B cell (primary cell): ENCODE results near the gene SPINDOC. TPM values are rescaled to one million over a fixed set of nuclear protein-coding genes. Genes with fewer than 3 reads are reported as not detected.
A peak's percentile ranks its signal among the peaks of the same experiment; 100 is the strongest.
"Not testable (repeated sequence)": the region's sequence is repeated elsewhere in the genome, so short reads cannot be mapped to it uniquely, and the experiment has no call there.

Experiments used
- ATAC-seq: fragments of 200-7000 bp; cut with Tn5 transposase; one replicate; pipeline ENCODE4 v1.10.0; 2021; ENCODE audit warnings: low read depth, mild to moderate bottlenecking, moderate number of reproducible peaks, moderate library complexity
- CTCF ChIA-PET: fragments of 350-600 bp; sonication (Branson Sonifier 250); formaldehyde crosslinking; loops from one replicate; lab custom pipeline; 2021; ENCODE audit warnings: antibody characterized with exemption, inconsistent platforms; lab: Charles Lee
- POLR2A ChIA-PET: fragments of 350-600 bp; sonication (Branson Sonifier 250); formaldehyde crosslinking; loops from one replicate; lab custom pipeline; 2021; ENCODE audit warnings: antibody characterized with exemption; lab: Charles Lee
- DNase-seq: peaks from one replicate; pipeline ENCODE4 v3.0.0; 2013
- H2AFZ ChIP-seq: 2 replicates; pipeline ENCODE4 v1.6.1; 2012; ENCODE audit warnings: mild to moderate bottlenecking, low read depth, low read length; ENCODE audit not compliant: insufficient read depth, poor library complexity, severe bottlenecking
- H3K27ac ChIP-seq, 2 donors: 1 replicate in 1 of 2; 2 replicates in 1 of 2; pipeline ENCODE4 v1.5.1; 2012 to 2013; ENCODE audit warnings: low read length in 2 of 2, mild to moderate bottlenecking in 2 of 2, moderate library complexity in 1 of 2
- H3K27me3 ChIP-seq, 4 experiments: fragments of 200-600 bp in 1 of 4; sonication (generic) in 1 of 4; replicated peaks in 1 of 4; 1 replicate in 2 of 4; 2 replicates in 2 of 4; pipeline versions ENCODE4 v1.6.1 to v1.7.0; 2013 to 2016; ENCODE audit warnings: low read length in 3 of 4, mild to moderate bottlenecking in 2 of 4, mixed read lengths in 1 of 4, moderate library complexity in 1 of 4; ENCODE audit not compliant: insufficient read depth in 4 of 4, control insufficient read depth in 3 of 4; ENCODE audit errors: control extremely low read depth in 1 of 4
- H3K36me3 ChIP-seq, 2 experiments: replicated peaks in 1 of 2; 1 replicate in 1 of 2; 2 replicates in 1 of 2; pipeline versions ENCODE4 v1.6.1 to v1.7.1; 2013; ENCODE audit warnings: low read length in 1 of 2; ENCODE audit not compliant: insufficient read depth in 2 of 2, control insufficient read depth in 1 of 2; ENCODE audit errors: control extremely low read depth in 1 of 2, extremely low read depth in 1 of 2
- H3K4me1 ChIP-seq, 2 donors: fragments of 200-600 bp in 1 of 2; sonication (generic) in 1 of 2; 1 replicate in 1 of 2; 2 replicates in 1 of 2; pipeline versions ENCODE4 v1.5.1 to v1.6.1; 2013 to 2017; ENCODE audit warnings: low read length in 2 of 2; ENCODE audit not compliant: control insufficient read depth in 2 of 2, insufficient read depth in 2 of 2
- H3K4me2 ChIP-seq: replicated peaks from 2 replicates; pipeline ENCODE3; 2012; ENCODE audit warnings: mild to moderate bottlenecking, low read depth, low read length; ENCODE audit not compliant: poor library complexity, severe bottlenecking
- H3K4me3 ChIP-seq, 5 experiments: fragments of 200-600 bp in 1 of 5; sonication (generic) in 1 of 5; 1 replicate in 3 of 5; 2 replicates in 2 of 5; pipeline versions ENCODE4 v1.5.1 to v1.7.0; 2011 to 2016; ENCODE audit warnings: low read length in 4 of 5, mild to moderate bottlenecking in 4 of 5, low read depth in 2 of 5, control low read depth in 1 of 5, moderate library complexity in 1 of 5; ENCODE audit not compliant: insufficient read depth in 1 of 5; ENCODE audit errors: control extremely low read depth in 1 of 5, extremely low read depth in 1 of 5
- H3K79me2 ChIP-seq: fragments of 200-600 bp; sonication (generic); one replicate; pipeline ENCODE4 v1.6.0; 2016; ENCODE audit warnings: low read length; ENCODE audit not compliant: control insufficient read depth, insufficient read depth
- H3K9ac ChIP-seq: fragments of 200-600 bp; sonication (generic); 2 replicates; pipeline ENCODE4 v1.6.1; 2017; ENCODE audit warnings: mild to moderate bottlenecking, low read length, moderate library complexity
- H3K9me3 ChIP-seq, 3 donors: one replicate each; pipeline versions ENCODE4 v1.6.1 to v1.7.1; 2013; ENCODE audit warnings: low read length in 2 of 3; ENCODE audit not compliant: control insufficient read depth in 2 of 3, insufficient read depth in 1 of 3; ENCODE audit errors: control extremely low read depth in 1 of 3
- H4K20me1 ChIP-seq: 2 replicates; pipeline ENCODE4 v1.6.0; 2012; ENCODE audit warnings: mild to moderate bottlenecking, low read length; ENCODE audit not compliant: insufficient read depth, control insufficient read depth, poor library complexity, severe bottlenecking
- H3K27ac Mint-ChIP-seq: one replicate; pipeline ENCODE4 v1.8.0; 2021; ENCODE audit warnings: mixed read lengths
- H3K27me3 Mint-ChIP-seq: one replicate; pipeline ENCODE4 v1.8.0; 2021; ENCODE audit warnings: mixed read lengths
- H3K4me1 Mint-ChIP-seq: one replicate; pipeline ENCODE4 v1.8.0; 2021; ENCODE audit warnings: mixed read lengths
- H3K4me3 Mint-ChIP-seq: one replicate; pipeline ENCODE4 v1.8.0; 2021; ENCODE audit warnings: mixed read lengths
- H3K9me3 Mint-ChIP-seq: one replicate; pipeline ENCODE4 v1.8.0; 2022; ENCODE audit warnings: mixed read lengths; ENCODE audit not compliant: insufficient read depth
- CTCF ChIP-seq: fragments of 200-600 bp; IDR thresholded peaks from one replicate; pipeline ENCODE4 v1.8.0; 2022; ENCODE audit warnings: antibody characterized with exemption, mild to moderate bottlenecking
- EZH2 ChIP-seq: IDR thresholded peaks from 2 replicates; pipeline ENCODE4 v1.6.1; 2012; ENCODE audit warnings: borderline replicate concordance, low read depth, mild to moderate bottlenecking, moderate library complexity, low read length; ENCODE audit not compliant: insufficient read depth, poor library complexity, severe bottlenecking
- WGBS: methylation state at CpG from one replicate; pipeline ENCODE4 v1.1.5; 2013; ENCODE audit warnings: missing lambda C conversion rate; ENCODE audit not compliant: insufficient coverage; 5-methylcytosine and 5-hydroxymethylcytosine counted together
- intact Hi-C: fragments of 100-400 bp; cut with micrococcal nuclease; formaldehyde crosslinking; loops from one replicate; pipeline ENCODE4 v1.10.0; 2022
- polyA plus RNA-seq: library from polyadenylated mRNA; depleted of rRNA; stranded (reverse); fragments of >200 nt; gene quantifications from 2 replicates; pipeline ENCODE4 v1.2.3, GENCODE V29; 2012
- total RNA-seq, 2 donors: library from RNA; stranded (reverse); fragments of 120-200 nt in 1 of 2; gene quantifications; 1 replicate in 1 of 2; 2 replicates in 1 of 2; pipeline versions ENCODE4 v1.2.3 to v1.2.4, GENCODE V29; 2013 to 2022

The SPINDOC gene
- total and polyA plus RNA-seq, 2 donors (not counting 1 experiment from before 2014, with no cell fraction given), result 10.5 to 23.9 TPM

- Histone ChIP-seq H3K27ac (no peak overlapping the region), H3K4me1 (peaks cover 0 to 7% of the 10 kb centered on the region in 2 donors), H3K9ac (no peak overlapping the region), H3K79me2 (peaks cover 95% of the 10 kb centered on the region), H3K9me3 (no peaks in the 10 kb centered on the region), H3K4me3 (no peak overlapping the region), H3K36me3 (peaks cover 0 to 24% of the 10 kb centered on the region in 2 experiments), H2AFZ (no peak overlapping the region), H3K4me2 (no peak overlapping the region), H4K20me1 (peaks cover 53% of the 10 kb centered on the region), H3K27me3 (no peaks in the 10 kb centered on the region)
- H3K27ac Mint-ChIP-seq, result no peak overlapping the region
- H3K27me3 Mint-ChIP-seq, result no peaks in the 10 kb centered on the region
- H3K4me3 Mint-ChIP-seq, result no peak overlapping the region
- WGBS, result 82% methylated on average over 6 of the region's 11 CpGs
- intact Hi-C loops, result no loop called here
- H3K9me3 Mint-ChIP-seq, result no peaks in the 10 kb centered on the region
- ATAC-seq (no peak), DNase-seq (no peak)
- H3K4me1 Mint-ChIP-seq, result peaks cover 20% of the 10 kb centered on the region
- TF ChIP-seq EZH2, result no peak
- CTCF ChIA-PET, result no interaction called here
- POLR2A ChIA-PET, result no interaction called here
Observed at GRCh38 chr11:63858628-63859550, 45.6 kb downstream of the SPINDOC start.

GRCh38 chr11:63862923-63863322 is 49.7 kb downstream of the SPINDOC start:
- peaks cover 0 to 38% of the 10 kb centered on the region in 2 experiments for H3K36me3 ChIP-seq
- peak overlapping the region; percentile 61 for H3K27ac Mint-ChIP-seq
- DNase-seq (no peak), ATAC-seq (no peak)
- peaks cover 13 to 26% of the 10 kb centered on the region in 2 donors for H3K4me1 ChIP-seq
- H3K27ac ChIP-seq, result peak overlapping the region in 1 of 2 donors; percentile 4
- POLR2A ChIA-PET, result no interaction called here
- H3K4me2 ChIP-seq, result no peak overlapping the region
- intact Hi-C loops, result no loop called here
- no peak overlapping the region for H3K4me3 ChIP-seq
- H3K27me3 Mint-ChIP-seq, result no peaks in the 10 kb centered on the region
- H3K9me3 Mint-ChIP-seq, result no peaks in the 10 kb centered on the region
- TF ChIP-seq CTCF (no peak), EZH2 (no peak)
- no peaks in the 10 kb centered on the region for H3K27me3 ChIP-seq
- peaks cover 63% of the 10 kb centered on the region for H4K20me1 ChIP-seq
- 46% methylated on average over 2 of the region's 4 CpGs for WGBS
- no peaks in the 10 kb centered on the region for H3K9me3 ChIP-seq
- H3K4me3 Mint-ChIP-seq, result no peak overlapping the region
- H3K4me1 Mint-ChIP-seq, result peaks cover 43% of the 10 kb centered on the region
- no peak overlapping the region for H3K9ac ChIP-seq
- H2AFZ ChIP-seq, result no peak overlapping the region
- CTCF ChIA-PET, result interaction anchor here (2.2 kb wide), 1 partner anchor 26 kb away, joined by 8 read pairs; no protein-coding TSS in a partner anchor
- H3K79me2 ChIP-seq, result peaks cover 96% of the 10 kb centered on the region

GRCh38 chr11:63863620-63864019 is 50.4 kb downstream of the SPINDOC start:
- H3K9me3 Mint-ChIP-seq, H3K27ac Mint-ChIP-seq, DNase-seq, ATAC-seq, H3K9me3 ChIP-seq, H2AFZ ChIP-seq, H3K4me3 ChIP-seq, intact Hi-C loops, H3K9ac ChIP-seq, H3K27ac ChIP-seq, H3K4me2 ChIP-seq, H3K27me3 Mint-ChIP-seq, H3K27me3 ChIP-seq, POLR2A ChIA-PET, H3K4me3 Mint-ChIP-seq, CTCF ChIA-PET: not testable (repeated sequence)
- peaks cover 96% of the 10 kb centered on the region for H3K79me2 ChIP-seq
- peaks cover 65% of the 10 kb centered on the region for H4K20me1 ChIP-seq
- WGBS, result 100% methylated on average over 1 of the region's 6 CpGs
- H3K4me1 ChIP-seq, result peaks cover 16 to 29% of the 10 kb centered on the region in 2 donors
- H3K36me3 ChIP-seq, result peaks cover 0 to 42% of the 10 kb centered on the region in 2 experiments
- peaks cover 47% of the 10 kb centered on the region for H3K4me1 Mint-ChIP-seq
